ENCODE measurements around the gene ARAP1. TPM values are rescaled to one million over a fixed set of nuclear protein-coding genes. Genes with fewer than 3 reads are reported as not detected.

ARAP1 gene
- total and polyA plus RNA-seq, 2 of the 8 experiments (the other 6 are each of a cell fraction or from before 2014, with no cell fraction given) = 25.7 to 61.6 TPM

- TF ChIP-seq CHD7 (IDR thresholded peaks at IDR 0.05; ENCODE audit: insufficient replicate concordance, low read length) = no peak
- TF ChIP-seq RNF2 (IDR thresholded peaks at IDR 0.05; ENCODE audit: borderline replicate concordance, low read depth, low read length, missing control alignments, poor library complexity, severe bottlenecking) = no peak
- no peak for TF ChIP-seq SRF (IDR thresholded peaks at IDR 0.05; ENCODE audit: low read depth, low read length)
- TF ChIP-seq USF2 (IDR thresholded peaks at IDR 0.05; ENCODE audit: low read length) = no peak
- no peak for TF ChIP-seq CHD2 (IDR thresholded peaks at IDR 0.05; ENCODE audit: low read length)
These were observed 6.7 kb downstream of the ARAP1 start (continued) for GRCh38 chr11:72745511-72745910.

All from H1 (cell line).